NB4 (cell line): Measurements from ENCODE around the gene UBE4B.

Experiments used
- MAX ChIP-seq: IDR thresholded peaks from 2 replicates; pipeline ENCODE4 v1.6.1; 2011; ENCODE audit warnings: low read depth, low read length
- MYC ChIP-seq: IDR thresholded peaks from 2 replicates; pipeline ENCODE4 v1.6.1; 2011; ENCODE audit warnings: low read depth, low read length
- POLR2A ChIP-seq: IDR thresholded peaks from 2 replicates; pipeline ENCODE4 v1.6.1; 2011; ENCODE audit warnings: mild to moderate bottlenecking; ENCODE audit not compliant: insufficient read length; ENCODE audit errors: extremely low read depth
- TF ChIP-seq, protein P1 (sequence below): IDR thresholded peaks from one replicate; pipeline ENCODE4 v1.5.1; 2012; ENCODE audit warnings: low read depth, low read length

DNA sequence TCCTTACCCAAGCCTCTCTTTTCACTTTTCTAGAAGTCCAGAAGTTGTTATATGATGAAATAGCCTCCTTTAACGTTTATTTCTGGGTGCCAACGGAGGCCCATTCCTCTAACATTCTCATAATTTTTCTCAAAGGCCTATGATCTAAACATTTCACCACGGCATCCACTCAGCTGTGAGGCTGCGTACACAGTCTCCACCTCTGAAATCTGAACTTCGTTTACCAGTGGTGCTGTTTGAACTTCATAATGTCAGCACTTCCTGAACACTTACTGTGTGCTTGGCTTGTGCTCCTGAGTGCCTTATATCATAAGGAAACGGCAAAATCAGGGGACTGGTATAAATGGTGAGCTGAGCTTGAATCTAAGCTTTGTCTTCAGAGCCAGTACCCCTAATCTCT is 47.8 kb upstream of the UBE4B start:
- TF ChIP-seq, protein P1, sequence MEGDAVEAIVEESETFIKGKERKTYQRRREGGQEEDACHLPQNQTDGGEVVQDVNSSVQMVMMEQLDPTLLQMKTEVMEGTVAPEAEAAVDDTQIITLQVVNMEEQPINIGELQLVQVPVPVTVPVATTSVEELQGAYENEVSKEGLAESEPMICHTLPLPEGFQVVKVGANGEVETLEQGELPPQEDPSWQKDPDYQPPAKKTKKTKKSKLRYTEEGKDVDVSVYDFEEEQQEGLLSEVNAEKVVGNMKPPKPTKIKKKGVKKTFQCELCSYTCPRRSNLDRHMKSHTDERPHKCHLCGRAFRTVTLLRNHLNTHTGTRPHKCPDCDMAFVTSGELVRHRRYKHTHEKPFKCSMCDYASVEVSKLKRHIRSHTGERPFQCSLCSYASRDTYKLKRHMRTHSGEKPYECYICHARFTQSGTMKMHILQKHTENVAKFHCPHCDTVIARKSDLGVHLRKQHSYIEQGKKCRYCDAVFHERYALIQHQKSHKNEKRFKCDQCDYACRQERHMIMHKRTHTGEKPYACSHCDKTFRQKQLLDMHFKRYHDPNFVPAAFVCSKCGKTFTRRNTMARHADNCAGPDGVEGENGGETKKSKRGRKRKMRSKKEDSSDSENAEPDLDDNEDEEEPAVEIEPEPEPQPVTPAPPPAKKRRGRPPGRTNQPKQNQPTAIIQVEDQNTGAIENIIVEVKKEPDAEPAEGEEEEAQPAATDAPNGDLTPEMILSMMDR = no peak
- TF ChIP-seq MAX = no peak
- no peak for TF ChIP-seq POLR2A
- TF ChIP-seq MYC = no peak
